K562 (cell line): ENCODE data around the gene NRXN2. TPM values are rescaled to one million over a fixed set of nuclear protein-coding genes. Genes with fewer than 3 reads are reported as not detected.
A peak's percentile ranks its signal among the peaks of the same experiment; 100 is the strongest.

Source experiments
- ATF4 ChIP-seq: fragments of 450-650 bp; formaldehyde crosslinking; IDR thresholded peaks from 2 replicates; pipeline ENCODE4 v1.4.0; 2022; ENCODE audit warnings: mild to moderate bottlenecking, moderate library complexity
- CBFA2T2 ChIP-seq: fragments of 450-650 bp; conservative IDR thresholded peaks from 2 replicates; pipeline ENCODE4 v1.6.1; 2017; ENCODE audit warnings: mild to moderate bottlenecking
- GATAD2A ChIP-seq: fragments of 450-650 bp; IDR thresholded peaks from 2 replicates; pipeline ENCODE4 v1.6.1; 2017
- HDAC2 ChIP-seq: fragments of 450-650 bp; IDR thresholded peaks from 2 replicates; pipeline ENCODE4 v1.6.1; 2016; ENCODE audit warnings: mild to moderate bottlenecking
- MAFK ChIP-seq: IDR thresholded peaks from 2 replicates; pipeline ENCODE4 v1.6.1; 2011; ENCODE audit warnings: low read length, improper control_type of control experiment
- MCM5 ChIP-seq: fragments of 450-650 bp; IDR thresholded peaks from 2 replicates; pipeline ENCODE4 v1.6.1; 2016; ENCODE audit warnings: low read depth
- NR2C2 ChIP-seq, 2 experiments: fragments of 200-800 bp in 1 of 2; sonication (Bioruptor generic) in 1 of 2; sonication (generic) in 1 of 2; formaldehyde crosslinking in 1 of 2; IDR thresholded peaks; 2 replicates each; pipeline versions ENCODE4 v1.6.1 to v1.8.0; 2016 to 2022; ENCODE audit warnings: mild to moderate bottlenecking in 1 of 2, missing compliant biosample characterization in 1 of 2, missing genetic modification characterization in 1 of 2, missing genetic modification reagents in 1 of 2
- RFX1 ChIP-seq: fragments of 450-650 bp; IDR thresholded peaks from 2 replicates; pipeline ENCODE4 v1.6.1; 2016; ENCODE audit warnings: mild to moderate bottlenecking, moderate library complexity
- SMARCA5 ChIP-seq: fragments of 450-650 bp; IDR thresholded peaks from 2 replicates; pipeline ENCODE4 v1.6.1; 2016
- SP2 ChIP-seq: IDR thresholded peaks from 2 replicates; pipeline ENCODE4 v1.6.1; 2011; ENCODE audit warnings: mild to moderate bottlenecking, low read depth, low read length, moderate library complexity; ENCODE audit not compliant: poor library complexity, severe bottlenecking; ENCODE audit errors: extremely low read depth
- SREBF1 ChIP-seq: fragments of 150-350 bp; IDR thresholded peaks from 2 replicates; pipeline ENCODE4 v1.6.1; 2014; ENCODE audit warnings: antibody characterized with exemption, low read depth, low read length, borderline replicate concordance
- TEAD1 ChIP-seq, 2 experiments: fragments of 450-650 bp in 1 of 2; sonication (generic) in 1 of 2; formaldehyde crosslinking; IDR thresholded peaks; 2 replicates each; pipeline versions ENCODE4 v1.4.0 to v1.8.0; 2020 to 2022; ENCODE audit warnings: mild to moderate bottlenecking in 2 of 2, missing genetic modification reagents in 1 of 2
- THRB ChIP-seq: fragments of 450-650 bp; formaldehyde crosslinking; conservative IDR thresholded peaks from 2 replicates; pipeline ENCODE4 v1.4.0; 2022; ENCODE audit warnings: mild to moderate bottlenecking, missing genetic modification characterization
- ZBTB5 ChIP-seq: fragments of 450-650 bp; IDR thresholded peaks from 2 replicates; pipeline ENCODE4 v1.6.1; 2017; ENCODE audit warnings: antibody characterized with exemption
- ZMIZ1 ChIP-seq, 2 experiments: fragments of 150-350 bp in 1 of 2; IDR thresholded peaks; 2 replicates each; pipeline ENCODE4 v1.6.1; 2012 to 2016; ENCODE audit warnings: low read depth in 2 of 2, low read length in 2 of 2, mild to moderate bottlenecking in 1 of 2, moderate library complexity in 1 of 2
- ZNF134 ChIP-seq: fragments of 250-450 bp; sonication (Bioruptor Pico); conservative IDR thresholded peaks from 2 replicates; pipeline ENCODE4 v1.4.0; 2020
- ZNF696 ChIP-seq: fragments of 250-450 bp; sonication (Bioruptor Pico); conservative IDR thresholded peaks from 2 replicates; pipeline ENCODE4 v1.4.0; 2020; ENCODE audit warnings: mild to moderate bottlenecking, moderate library complexity
- ZNF764 ChIP-seq: fragments of 250-450 bp; sonication (Bioruptor Pico); IDR thresholded peaks from 2 replicates; pipeline ENCODE4 v1.4.0; 2020; ENCODE audit warnings: low read depth, mild to moderate bottlenecking, moderate library complexity
- polyA plus RNA-seq, 8 experiments: library from polyadenylated mRNA; depleted of rRNA in 4 of 8; stranded (reverse) in 5 of 8; unstranded in 3 of 8; fragments of >200 nt; fragmentation: Nextera tagmentation in 2 of 8; fragmentation: Illumina TruSeq in 1 of 8; extraction: Ambion mirVana in 2 of 8; extraction: Trizol in 1 of 8; gene quantifications; 2 replicates each; pipeline versions ENCODE4 v1.2.1 to v1.2.3, GENCODE V29; 2011 to 2014; ENCODE audit warnings: inconsistent platforms in 1 of 8, missing spikeins in 1 of 8
- total RNA-seq, 7 experiments: library from RNA; depleted of rRNA in 6 of 7; stranded (reverse); fragments of >200 nt in 6 of 7; fragmentation: Illumina TruSeq in 2 of 7; extraction: Trizol in 2 of 7; gene quantifications; 2 replicates each; pipeline versions ENCODE4 v1.2.1 to v1.2.3, GENCODE V29; 2011 to 2021; ENCODE audit warnings: low replicate concordance in 1 of 7

The NRXN2 gene
- total and polyA plus RNA-seq, 9 of the 15 experiments (the other 6 are each of a cell fraction or from before 2014, with no cell fraction given) = 0.07 to 0.47 (median 0.15) TPM; not detected in 4

GRCh38 chr11:64687643-64688533 lies 35.1 kb downstream of the NRXN2 start (continued):
- TF ChIP-seq ZMIZ1 (IDR thresholded peaks at IDR 0.05; ENCODE audit: low read depth in 2 of 2, low read length in 2 of 2) = no peak
- TF ChIP-seq TEAD1 (CRISPR knock-in tag; IDR thresholded peaks at IDR 0.05) = 0 out of 4 replicates have a peak, but pooled peaks of 1 of the 2 experiments have one; percentile 46
- no peak for TF ChIP-seq SP2
- no peak for TF ChIP-seq ZNF764 (CRISPR knock-in tag)
- 0 out of 2 replicates have a peak, but pooled peaks have one; percentile 63 for TF ChIP-seq GATAD2A
- no peak for TF ChIP-seq ZNF134 (CRISPR knock-in tag)
- no peak for TF ChIP-seq MAFK
- TF ChIP-seq MCM5 = no peak
- no peak for TF ChIP-seq NR2C2 (CRISPR knock-in tag; IDR thresholded peaks at IDR 0.05)
- no peak for TF ChIP-seq NR2C2 (tag; IDR thresholded peaks at IDR 0.05)
- TF ChIP-seq SREBF1 = no peak
- no peak for TF ChIP-seq ZBTB5
- TF ChIP-seq SMARCA5 = peak; percentile 17; the same call in 1 of the 2 replicates
- TF ChIP-seq ZNF696 (CRISPR knock-in tag) = no peak
- TF ChIP-seq THRB (CRISPR knock-in tag) = peak; percentile 73; the same call in 1 of the 2 replicates
- TF ChIP-seq CBFA2T2 = no peak
- peak; percentile 81 for TF ChIP-seq RFX1
- no peak for TF ChIP-seq ATF4 (CRISPR knock-in tag)
- TF ChIP-seq HDAC2 = no peak
